ENCODE measurements around the gene EVA1B.

EVA1B gene, protein sequence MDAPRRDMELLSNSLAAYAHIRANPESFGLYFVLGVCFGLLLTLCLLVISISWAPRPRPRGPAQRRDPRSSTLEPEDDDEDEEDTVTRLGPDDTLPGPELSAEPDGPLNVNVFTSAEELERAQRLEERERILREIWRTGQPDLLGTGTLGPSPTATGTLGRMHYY

DNA sequence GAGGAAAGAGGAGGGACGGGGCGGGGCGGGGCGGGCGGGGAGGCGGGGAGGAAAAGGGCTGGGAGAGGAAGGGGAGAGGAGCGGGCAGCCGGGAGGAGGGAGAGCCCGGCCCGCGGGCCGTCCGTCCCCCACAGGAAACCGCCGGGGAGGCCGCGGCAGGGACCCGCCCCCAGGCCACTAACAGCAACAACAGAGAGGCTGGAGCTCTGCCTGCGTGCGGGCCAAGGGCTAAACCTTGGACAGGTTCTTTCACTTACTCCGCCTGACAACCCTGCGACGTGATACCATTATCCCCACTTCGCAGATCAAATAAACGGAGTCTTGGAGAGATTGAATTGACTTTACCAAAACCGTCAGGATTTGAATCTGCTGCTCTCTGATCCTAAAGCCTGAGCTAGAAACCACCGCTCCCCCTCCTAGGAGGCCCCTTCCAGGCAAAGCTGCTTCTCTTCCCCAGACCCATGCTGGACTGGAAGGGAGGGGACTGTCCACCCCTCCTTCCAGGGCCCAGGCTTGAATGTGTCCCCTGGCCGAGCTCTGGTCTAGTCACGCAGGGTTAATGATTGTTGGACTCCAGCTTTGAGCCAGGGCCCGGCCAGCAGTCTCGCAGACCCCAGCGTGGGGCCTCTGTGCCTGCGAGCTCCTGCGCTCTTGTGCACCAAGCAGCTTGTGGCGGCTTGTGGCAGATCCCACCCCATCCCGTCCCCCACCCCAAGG lies at the start of gene EVA1B:
EVA1B (minus strand) TSS at position 10 of the 717 bp plus-strand sequence. CDS start 608 bp downstream, outside the sequence.
- peak; percentile 63 for DNase-seq (ENCODE audit: low read depth)

DNA sequence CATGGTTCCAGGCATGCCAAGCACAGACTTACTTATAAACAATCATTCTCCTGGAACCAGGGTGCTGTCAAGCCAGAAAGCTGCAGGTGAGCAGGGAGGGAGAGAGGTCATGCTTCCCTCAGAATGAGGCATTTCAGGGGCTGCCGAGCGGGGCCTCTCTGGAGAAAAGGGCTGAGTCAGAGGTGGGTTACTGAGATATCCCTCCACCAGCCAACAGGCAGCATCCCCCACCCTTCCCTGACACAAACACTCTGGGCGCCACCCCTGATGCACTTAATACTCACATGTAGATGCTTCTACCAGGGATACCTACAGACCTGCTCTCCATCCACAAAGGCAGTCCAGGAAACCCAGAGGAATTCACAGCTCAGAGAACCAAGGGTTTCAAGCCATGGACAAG lies 49.2 kb upstream of the EVA1B start:
- DNase-seq (ENCODE audit: low read depth) = no peak

DNA sequence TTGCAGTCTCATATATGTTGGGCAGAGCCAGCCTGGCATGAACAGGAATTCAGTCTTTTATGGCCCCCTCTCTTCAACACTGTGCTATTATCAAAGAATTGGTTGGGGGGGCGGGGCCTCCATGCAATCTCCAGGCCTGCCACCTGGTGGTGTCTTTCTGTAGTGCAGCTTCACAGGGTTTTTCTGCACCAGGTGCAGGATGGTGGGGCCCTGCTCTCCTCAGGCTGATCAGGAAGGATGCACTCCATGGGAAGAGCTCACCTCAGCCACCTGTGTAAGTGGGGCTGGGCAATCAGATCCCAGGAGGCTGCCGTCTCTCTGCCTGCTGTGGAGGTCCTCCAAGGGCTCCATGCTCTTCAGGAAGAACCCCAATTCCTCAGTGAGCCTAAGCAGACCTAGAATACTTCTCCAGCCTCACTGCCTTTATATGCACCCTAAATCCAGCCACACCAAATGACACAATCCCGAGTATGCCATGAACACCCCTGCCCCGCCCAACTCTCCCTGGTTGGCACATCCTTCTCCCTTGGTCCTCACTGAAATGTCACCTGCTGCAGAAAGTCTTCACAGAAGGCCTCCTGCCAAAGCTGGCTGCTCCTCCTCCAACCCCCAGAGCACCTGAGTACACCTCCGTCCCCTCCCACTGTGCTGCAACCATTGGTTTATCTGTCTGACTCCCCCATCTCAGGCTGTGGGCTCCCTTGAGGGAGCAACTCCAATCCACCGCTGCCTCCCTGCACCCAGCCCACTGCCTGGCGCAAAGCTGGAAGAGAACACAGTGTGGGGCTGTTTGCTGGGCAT lies 45.8 kb upstream of the EVA1B start:
- no peak for DNase-seq (ENCODE audit: low read depth)

DNA sequence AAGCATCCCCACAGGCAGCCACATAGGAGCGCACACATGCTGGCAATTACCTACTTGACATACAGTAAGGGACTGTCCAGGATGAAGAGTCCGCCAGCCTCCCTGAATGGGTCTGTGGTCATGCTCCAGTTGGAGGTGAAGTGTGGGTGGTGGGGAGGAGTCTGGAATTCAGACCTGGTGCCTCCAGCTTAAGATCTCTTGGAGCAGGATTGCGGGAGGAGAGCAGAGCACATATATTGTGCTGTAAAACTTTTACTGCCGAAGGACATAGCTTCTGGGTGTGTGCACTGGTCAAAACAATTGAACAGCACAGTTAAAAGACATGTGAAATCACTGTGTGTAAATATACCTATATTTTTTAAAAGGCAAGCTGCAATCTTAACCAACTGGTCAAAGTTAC lies 44.4 kb upstream of the EVA1B start:
- DNase-seq (ENCODE audit: low read depth) = no peak

DNA sequence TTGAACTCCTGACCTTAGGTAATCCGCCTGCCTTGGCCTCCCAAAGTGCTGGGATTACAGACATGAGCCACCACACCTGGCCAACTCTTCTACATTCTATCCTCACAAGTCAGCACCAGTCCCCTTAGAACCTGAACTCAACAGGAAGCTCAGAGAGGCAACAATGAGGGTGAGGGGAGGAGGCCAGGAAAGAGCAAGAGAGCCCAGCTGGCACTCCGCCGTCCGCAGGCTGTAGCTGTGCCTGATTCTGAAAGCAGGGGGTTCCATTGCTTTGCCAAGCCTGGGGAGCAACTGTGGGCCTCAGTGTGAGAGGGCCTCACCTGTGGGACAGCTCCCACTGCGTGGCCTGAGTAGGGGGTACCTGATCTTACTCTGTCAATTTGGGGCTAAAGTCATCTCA lies 43.6 kb upstream of the EVA1B start:
- no peak for DNase-seq (ENCODE audit: low read depth)

DNA sequence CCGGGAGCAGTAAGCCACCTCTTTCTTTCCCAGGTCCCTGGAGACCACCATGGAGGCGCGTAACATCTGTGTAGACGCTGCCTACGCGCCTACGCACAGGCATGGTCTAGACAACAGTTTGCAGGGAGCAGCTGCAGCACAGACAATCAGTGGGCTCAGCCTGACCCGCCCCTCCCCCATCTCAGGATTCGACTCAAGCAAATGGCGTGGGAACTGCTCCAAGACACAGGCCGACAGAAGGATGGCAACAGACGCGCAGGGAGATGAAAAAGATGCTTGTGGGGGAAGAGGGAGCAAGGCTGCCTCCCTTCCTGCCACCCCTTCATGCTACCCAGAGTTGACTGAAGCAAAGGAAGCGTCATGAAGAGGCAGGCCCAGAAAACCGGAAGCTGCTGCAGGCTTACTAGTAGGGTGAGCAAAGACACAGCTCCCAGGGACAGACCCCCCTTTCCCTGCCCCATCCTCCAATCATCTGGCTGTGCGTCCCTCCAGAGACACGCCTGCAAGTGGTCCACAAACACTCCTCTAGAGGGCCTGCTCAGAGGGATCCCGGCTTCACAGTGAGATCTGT lies 42.7 kb upstream of the EVA1B start:
- no peak for DNase-seq (ENCODE audit: low read depth)

DNA sequence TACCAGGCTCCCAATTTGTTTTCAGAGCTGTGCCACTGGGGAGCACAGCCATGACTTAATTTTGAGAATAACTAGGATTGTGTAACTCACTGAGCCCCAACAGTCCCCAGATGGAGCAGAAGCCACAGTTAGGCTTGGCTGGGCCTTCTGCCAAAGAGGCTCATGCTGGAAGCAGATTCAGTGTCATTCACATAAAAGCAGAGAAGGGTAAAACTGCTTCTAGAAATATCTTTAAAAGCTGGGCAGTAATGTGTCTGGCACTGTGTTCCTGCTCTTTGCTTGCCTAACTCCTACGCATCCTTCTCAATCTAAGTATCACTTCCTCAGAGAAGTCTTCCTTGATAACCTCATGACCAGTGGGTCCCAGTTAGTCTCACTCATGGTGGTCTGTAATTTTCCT lies 41.9 kb upstream of the EVA1B start:
- peak; percentile 65 for DNase-seq (ENCODE audit: low read depth)

DNA sequence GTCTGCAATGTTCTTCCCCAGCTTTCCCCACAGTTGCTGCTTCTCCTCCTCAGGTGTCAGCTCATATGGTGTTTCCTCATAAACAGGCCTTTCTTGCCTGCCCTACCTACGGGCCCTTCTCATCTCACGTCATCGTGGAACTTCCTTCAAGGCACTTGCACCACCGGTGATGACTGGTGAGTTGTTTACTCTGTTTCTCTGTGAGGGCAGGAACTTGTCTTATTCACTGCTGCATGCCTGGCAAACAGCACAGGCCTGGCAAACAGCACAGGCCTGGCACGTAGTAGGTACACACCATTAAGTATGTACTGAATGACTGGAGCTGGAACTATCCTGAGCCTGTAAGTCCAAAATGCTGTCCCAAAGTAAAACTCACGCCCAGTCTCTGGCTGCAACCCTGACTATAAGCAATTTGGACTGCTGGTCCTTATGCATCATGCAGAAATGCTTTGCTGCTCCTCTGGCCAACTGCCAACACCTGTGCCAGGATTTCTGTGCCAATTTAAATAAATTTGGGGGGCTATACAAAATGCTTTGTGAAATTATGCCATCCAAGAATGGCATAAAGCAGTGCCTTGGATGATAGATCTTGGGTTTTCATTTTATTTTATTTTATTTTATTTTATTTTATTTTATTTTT lies 36.6 kb upstream of the EVA1B start:
- DNase-seq (ENCODE audit: low read depth) = no peak

DNA sequence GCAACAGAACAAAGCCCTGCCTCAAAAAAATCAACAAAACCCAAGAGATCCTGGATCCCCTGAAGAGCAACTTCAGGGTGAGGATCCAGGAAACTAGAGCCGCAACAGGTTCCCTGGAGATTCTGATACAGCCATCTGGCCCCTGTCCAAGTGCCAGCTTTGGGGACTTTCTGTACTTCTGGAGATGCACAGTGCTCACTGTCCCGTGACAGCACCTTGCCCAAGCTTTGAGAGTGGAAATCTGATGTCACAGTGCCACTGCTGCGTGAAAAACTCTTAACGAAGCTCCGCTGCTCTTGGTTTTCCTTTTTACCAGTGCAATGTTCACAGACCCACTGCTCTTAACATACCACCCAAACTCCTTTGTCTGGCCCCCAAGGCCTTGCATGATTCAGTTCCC lies 35.9 kb upstream of the EVA1B start:
- no peak for DNase-seq (ENCODE audit: low read depth)

DNA sequence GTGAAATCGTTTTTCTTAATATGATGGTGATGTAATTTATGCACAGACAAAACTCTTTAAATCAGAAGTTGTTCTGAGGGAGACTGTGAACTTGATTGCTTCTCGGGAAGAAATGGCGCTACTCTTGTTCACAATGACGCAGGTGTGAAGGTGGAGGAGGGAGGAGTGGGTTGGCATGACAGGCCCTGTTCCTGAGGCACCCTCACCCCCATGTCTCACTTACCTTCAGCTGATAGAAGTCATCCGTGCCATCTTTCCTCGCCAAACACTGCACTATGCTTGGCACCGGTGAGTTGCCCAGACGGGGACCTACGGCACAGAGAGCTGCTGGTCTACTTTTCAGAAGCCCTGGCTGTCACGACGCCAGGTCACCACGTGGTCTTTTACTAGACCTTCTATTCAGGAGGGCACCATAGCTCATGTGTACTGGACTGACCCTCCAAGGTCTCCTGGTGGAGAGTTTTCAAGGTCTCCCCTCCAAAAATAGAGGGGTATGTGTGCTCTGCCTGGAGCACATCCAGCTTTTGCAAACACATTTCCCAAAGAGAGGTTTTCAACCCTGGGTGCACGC lies 35.2 kb upstream of the EVA1B start:
- no peak for DNase-seq (ENCODE audit: low read depth)

DNA sequence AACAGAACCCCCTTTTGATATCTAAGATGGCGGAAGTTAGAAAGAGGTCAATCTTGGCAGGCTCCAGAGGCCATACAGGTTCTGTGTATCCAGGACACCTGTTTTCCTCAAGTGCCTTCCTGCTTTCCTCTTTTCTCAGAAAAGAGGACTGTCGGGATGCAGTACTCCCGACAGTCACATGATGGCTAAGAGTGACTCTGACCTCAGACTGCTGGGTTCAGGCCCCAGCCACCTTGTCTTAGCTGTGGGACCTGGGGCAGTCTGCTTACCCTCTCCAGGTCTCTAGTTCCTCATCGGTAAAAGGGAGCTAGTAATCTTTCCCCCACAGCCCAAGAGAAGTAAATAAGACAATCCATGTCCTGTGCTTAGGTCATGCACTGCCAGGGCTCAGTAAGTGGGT lies 32.4 kb upstream of the EVA1B start:
- DNase-seq (ENCODE audit: low read depth) = no peak

DNA sequence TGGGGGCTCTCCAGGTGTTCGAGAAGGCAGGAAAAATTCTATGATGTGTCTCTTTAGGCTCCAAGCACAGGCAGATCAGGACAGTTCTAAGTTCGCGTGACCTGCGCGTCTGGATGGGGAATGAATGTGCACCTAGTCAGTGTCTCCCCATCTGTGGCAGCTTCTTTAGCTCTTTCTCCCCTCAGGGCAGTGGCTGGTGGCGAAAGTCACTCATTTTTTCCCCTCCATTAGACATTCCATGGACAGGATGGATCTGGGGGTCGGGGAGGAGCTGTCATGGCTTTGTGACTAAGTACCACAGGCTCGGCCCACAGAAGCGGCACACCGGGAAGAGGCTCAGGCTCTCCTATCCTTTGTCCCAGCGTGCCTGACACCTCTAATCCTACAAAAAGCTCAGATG lies 31.0 kb upstream of the EVA1B start:
- no peak for DNase-seq (ENCODE audit: low read depth)

DNA sequence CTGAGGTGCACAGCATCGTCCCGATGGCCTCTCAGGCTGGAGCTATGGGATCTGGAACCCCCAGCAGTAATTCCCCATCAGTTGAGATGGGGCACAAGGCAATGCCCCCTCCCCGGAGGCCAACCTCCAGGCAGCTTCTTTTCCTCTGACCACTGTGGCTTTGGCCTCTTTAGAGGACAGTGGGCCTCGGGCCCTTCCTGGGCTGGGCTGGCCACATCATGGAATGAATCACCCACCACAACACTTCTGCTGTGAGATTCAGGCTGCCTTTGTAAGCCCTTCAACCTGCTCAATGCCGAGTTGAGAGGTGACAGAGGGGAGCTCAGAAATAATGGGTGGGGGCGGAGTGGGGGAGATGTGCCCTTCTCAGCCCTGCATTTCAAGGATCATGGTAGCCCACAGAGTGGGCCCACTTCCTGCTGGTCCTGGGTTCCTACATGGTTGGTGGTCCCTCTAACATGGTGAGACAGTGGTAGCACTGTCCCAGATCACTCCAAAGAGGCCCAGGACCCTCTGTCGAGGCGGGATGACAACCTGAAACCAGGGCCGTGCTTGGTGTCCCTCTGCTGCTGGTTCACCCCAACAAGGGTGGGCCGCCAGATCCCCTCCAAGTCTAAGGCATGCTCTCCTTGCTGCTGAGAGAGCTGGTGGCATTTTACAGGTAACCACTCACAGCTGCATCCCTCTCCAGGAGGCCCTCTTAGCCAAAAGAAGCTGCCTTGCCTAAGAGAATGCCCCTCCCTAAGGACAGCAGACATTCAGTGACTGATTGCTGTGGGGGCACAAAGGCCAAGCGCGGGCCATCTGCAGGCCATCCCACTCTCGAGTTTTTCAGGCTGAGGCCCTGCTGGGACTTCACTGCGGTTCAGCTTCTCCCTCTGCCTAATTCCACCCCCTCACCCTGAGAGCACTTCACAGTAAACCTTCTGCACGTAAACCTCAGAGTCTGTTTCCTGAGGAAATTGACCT lies 29.7 kb upstream of the EVA1B start:
- no peak for DNase-seq (ENCODE audit: low read depth)

DNA sequence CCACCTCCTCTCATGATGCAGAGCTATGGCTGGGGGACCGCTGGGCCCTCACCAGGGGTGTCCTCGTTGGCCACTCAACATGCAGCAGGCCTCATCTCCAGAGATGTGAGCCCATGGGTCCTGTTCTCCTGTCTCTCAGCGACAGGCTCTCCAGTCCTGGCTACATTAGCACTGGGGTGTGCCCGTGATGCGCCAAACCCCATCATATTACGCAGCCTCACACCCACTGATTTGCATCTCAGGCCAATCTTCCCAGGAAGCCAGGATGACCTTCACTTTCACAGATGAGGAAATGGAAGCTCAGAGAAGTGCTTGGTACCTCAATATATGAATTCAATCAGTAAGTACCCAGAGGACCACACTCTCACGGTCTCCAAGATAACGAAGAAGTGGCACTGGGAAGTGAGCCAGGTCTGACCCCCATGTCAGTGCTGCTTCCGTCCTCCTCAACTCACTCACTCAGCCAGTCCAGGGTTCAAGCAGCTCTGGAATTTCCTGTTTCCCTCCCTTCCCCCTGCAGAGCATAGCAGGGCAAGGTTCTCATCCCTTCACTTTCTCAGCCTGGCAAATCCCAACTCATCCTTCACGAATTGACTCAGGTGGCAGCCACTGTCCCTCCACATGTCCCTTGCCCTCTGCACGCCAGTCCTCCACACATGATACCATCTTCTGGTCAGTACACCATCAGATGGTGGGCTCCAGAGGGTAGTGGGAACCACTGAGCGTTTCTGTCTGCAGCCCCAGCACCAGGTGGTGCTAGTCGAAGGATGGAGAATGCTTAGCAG lies 28.9 kb upstream of the EVA1B start:
- no peak for DNase-seq (ENCODE audit: low read depth)

DNA sequence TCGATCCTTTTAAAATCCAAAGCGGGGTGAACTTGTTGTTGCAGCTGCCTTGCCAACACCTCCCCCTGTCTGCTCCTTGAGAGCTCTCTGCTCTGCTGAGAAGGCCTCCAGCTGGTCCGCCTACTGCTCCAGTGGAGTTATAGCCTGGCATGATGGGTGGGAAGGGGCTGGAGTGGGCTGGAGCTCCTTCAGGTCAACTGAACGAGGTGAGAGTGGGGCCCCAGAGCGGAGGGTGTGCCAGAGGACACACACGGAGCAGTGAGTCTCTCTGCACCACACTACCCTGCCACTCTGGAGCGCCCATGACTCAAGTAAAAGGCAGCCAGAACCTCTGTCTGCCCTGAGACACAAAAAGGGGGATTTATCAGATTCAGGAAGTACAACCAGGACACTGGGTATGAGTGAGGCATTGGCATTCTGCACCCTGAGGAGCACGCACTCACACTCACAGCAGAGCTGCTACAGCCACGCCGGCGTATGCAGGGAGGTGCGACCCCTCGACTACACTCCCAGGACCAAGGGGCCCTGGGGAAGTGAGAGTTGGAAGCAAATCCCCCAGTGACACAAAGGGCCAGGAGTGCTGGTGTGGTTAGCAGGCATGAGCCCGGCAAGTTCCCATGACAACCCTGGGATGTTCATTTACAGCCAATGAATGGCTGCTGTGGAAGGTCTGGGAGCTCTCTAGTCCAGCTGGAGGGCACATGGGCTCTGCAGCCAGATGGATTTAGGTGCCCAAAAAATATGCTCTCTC lies 28.0 kb upstream of the EVA1B start:
- peak; percentile 72 for DNase-seq (ENCODE audit: low read depth)

DNA sequence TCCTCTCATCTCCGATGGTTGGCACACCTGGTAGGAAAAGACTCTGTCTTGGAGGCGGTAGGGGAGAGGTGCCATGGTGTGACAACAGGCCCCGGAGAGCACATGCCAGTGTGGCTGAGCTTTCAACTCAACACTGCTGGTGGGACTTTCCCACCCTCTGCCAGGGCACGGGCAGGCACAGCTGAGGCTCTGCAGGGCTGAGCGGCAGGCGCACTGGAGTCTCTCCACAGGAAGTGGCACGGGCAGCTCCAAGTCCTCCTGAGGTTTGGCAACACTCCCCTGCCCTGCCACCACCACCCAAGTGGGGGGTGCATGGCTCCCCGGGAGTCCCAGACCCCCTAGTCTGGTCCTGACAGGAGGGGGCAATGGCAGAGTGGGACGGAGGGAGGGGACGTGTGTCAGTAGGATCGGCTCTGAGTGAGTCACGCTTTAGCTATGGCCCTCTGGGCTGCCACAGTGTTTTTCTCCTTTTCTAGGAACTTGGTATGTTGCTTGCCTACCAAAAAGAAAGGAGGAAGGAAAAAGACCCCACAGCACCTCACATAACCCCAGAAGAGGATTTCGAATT lies 27.3 kb upstream of the EVA1B start:
- no peak for DNase-seq (ENCODE audit: low read depth)

DNA sequence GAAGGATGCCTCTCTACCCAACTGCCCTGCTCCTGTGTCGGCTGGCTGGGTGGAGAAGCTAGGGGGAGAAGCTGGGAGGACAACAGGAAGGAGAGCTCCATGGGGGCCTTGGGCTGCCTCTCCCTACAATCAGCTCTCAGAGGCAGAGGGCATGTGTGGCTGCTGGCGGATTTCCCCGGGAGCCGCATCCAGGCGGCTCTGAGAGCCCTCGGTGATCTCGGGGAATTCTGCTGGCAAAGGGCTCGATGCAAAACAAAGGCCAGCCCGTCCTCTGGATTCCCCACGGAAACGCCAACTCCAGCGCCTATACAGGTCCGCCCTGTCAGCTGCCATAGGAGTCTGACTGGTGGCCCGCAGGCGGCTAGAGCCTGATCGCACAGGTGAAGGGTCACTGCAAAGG lies 26.4 kb upstream of the EVA1B start:
- DNase-seq (ENCODE audit: low read depth) = no peak

DNA sequence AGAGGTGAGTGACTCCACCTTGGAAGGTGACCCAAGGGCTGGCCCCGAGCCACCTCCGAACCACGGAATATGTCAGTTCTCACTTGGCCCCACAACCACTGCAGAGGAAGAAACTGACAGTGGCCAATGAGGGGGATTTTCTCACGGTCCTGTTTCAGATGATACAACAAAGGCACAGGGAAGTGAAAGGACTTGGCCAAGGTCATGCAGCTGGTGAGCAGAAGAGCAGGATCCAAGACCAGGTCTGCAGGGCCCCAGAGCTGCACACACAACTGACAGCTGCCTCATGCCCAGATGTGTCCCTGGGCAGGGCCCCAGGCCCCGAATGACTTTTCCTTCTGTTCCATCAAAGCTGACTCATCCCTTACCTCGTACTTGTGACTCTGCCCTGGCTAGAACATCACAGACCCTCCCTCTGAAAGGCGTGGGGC lies 25.8 kb upstream of the EVA1B start:
- no peak for DNase-seq (ENCODE audit: low read depth)
